SH-SY5Y (cell line): Measurements from ENCODE around the gene RAB3GAP2.

ENCODE experiments used
- GATA2 ChIP-seq: IDR thresholded peaks from 2 replicates; pipeline ENCODE4 v1.6.1; 2011; ENCODE audit warnings: mild to moderate bottlenecking, low read depth, low read length
- GATA3 ChIP-seq: IDR thresholded peaks from 2 replicates; pipeline ENCODE4 v1.6.1; 2011; ENCODE audit warnings: low read depth, mild to moderate bottlenecking, low read length, moderate library complexity

- TF ChIP-seq GATA2 (no peak), GATA3 (no peak)
These were observed 22.7 kb downstream of the RAB3GAP2 start for GRCh38 chr1:220249522-220249921.
